Measurements from ENCODE around the gene KLHL14.
"Not testable (repeated sequence)": the region's sequence is repeated elsewhere in the genome, so short reads cannot be mapped to it uniquely, and the experiment has no call there.

The KLHL14 gene

DNA sequence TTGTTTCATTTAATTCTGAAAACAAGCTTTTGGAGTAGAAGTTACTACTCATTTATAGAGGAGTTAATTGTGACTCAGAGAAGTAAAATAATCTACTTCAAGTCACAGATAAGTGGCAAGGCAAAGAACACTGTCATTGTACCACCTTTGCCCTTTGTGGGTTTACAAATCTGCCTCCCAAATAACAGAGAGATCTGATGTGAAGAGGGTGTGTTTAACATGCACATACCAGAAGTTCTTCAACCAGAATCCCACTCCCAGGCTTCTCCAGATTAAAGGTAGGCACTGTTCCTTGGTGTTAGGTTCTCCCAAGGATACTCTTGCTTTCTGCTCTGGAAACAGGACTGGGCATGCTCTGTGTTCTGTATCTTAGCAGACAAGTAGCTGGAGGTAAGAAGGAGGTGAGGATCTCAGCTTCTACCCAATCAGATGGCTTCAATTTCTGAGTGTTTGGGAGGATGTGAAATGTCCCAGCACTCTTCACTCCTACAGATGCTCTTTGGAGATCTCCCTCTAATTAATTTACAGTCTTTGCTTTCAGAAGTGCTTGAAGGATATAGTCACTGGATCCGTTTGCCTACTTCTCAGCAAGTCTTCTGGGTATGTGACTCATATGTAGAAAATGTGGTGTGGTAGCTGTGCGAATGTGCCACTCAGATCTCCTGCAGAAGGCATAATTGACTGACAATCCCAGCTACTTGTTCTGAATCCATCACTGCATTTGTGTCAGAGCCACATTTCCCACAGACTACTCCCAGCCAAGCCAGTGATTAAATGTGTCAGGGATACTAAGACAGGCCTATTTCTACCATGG lies 111.1 kb downstream of the KLHL14 start:
- in situ Hi-C loops (cut with MboI; ENCODE audit: low sequenced_read_pairs), result no loop called here

DNA sequence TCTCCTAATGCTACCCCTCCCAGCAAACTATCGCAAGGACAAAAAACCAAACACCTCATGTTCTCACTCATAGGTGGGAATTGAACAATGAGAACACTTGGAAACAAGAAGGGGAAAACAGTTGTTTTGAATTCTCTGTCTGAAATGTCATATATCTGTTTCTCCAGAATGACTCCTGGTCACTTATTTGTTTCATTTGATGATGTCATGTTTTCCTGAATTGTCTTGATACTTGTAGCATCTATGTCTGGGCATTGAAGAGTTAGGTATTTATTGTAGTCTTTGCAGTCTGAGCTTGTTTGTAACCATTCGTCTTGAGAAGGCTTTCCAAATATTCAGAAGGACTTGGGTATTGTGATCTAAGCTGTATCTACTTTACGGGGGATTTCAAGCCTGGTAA lies 118.3 kb downstream of the KLHL14 start:
- in situ Hi-C loops (cut with MboI; ENCODE audit: low sequenced_read_pairs), result not testable (repeated sequence)

DNA sequence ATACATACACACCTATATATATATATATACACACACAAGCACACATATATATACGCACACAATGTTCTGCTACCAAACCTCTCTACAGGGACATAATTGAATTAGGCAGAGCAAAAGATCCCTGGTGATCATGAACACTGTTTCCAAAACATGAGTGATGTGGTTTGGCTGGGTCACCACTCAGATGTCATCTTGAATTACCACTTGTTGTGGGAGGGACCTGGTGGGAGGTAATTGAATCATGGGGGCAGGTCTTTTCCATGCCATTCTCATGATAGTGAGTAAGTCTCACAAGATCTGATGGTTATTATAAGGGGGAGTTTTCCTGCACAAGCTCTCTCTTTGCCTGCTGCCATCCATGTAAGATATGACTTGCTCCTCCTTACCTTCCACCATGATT lies 135.2 kb downstream of the KLHL14 start:
- in situ Hi-C loops (cut with MboI; ENCODE audit: low sequenced_read_pairs), result not testable (repeated sequence)

DNA sequence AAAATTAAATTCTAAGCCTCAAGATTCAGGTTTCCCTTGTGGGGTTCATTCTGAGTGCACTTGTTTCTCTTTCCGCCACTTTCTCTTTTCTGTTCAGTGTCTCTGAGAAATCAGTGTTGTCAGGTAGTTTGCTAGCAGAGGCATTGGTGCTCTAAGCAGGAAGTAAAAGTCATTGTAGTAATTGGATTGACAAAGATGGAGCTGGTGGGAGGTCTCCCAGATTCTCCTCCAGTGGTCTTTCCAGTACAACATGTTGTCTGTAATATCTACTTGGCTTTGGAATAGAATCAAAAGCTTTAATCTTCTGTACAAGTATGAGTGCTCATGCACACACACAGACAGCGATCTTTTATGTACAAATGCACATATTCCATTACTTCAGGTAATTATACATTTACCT lies 135.6 kb downstream of the KLHL14 start:
- in situ Hi-C loops (cut with MboI; ENCODE audit: low sequenced_read_pairs), result no loop called here

DNA sequence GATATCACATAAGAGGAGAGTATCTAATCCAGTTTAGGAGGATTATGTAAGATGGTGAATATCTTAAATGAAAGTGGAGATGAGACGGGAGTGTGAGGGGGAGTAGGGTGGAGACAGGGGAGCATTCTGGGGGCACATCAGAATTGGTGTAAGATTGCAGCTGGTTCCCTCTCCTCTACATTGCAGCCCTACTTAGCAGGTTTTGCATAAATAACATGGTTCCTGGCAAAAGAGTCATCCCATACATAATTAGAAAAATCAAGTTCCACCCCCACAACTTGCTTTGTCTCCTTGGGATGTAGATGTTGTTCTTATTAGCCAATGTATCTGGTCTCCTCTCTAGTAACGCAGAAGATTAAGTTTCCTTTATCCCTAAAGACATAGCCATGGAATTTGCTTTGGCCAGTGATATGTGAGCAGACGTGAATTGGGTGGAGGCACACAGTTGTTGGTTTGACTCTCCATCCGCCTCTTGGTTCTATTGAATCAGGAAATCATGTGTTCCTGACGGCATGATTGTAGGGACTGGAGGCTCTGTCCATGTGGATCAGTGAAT lies 137.9 kb downstream of the KLHL14 start:
- in situ Hi-C loops (cut with MboI; ENCODE audit: low sequenced_read_pairs), result no loop called here

DNA sequence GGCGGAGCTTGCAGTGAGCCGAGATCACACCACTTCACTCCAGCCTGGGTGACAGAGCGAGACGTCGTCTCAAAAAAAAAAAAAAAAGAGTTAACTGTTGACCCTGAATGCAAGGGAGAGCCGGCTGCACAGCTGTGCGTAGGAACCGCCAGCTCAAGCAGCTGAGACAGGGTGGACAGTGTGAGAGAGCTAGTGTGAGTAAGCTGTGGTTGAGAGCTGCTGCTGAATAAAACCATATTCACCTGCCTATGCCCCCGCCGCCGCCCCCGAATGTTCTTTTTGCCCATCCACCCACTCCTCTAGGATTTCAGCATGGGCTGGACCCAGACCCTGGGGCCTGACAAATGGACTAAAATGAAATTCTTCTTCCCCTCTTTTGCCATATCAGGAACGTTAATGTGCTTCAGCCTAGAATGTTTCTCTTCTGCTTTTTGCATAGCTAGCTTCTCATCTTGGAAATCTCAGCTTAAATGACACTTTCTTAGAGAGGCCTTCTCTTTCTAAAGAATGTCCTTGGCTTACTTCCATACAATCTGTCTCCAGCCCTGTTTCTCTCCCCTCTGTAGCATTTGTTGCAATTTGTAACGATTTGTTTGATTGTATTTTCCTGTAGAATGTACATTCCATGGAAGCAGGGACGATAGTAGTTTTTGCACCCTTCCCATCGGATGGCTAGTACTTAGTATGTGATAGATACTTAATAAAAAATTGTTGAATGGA lies 142.7 kb downstream of the KLHL14 start:
- in situ Hi-C loops (cut with MboI; ENCODE audit: low sequenced_read_pairs), result no loop called here

DNA sequence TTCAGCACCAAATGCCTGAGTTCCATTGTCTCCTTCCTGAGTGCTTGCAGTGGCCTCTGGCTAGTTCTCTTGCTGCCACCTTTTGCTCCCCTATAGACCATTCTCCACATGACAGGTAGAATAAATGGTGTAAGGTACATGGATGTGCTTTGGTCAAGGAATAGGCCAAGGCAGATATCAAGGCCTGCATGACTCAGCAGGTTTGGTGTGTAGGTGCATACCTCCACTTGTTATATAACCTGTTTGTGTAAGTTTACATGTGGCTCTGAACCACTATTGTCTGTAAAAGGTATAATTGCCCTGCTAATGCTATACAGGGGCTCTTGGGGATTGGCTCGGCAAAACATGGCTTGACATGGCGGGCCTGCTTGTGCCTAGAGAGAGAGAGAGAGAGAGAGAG lies 143.5 kb downstream of the KLHL14 start:
- in situ Hi-C loops (cut with MboI; ENCODE audit: low sequenced_read_pairs), result no loop called here

DNA sequence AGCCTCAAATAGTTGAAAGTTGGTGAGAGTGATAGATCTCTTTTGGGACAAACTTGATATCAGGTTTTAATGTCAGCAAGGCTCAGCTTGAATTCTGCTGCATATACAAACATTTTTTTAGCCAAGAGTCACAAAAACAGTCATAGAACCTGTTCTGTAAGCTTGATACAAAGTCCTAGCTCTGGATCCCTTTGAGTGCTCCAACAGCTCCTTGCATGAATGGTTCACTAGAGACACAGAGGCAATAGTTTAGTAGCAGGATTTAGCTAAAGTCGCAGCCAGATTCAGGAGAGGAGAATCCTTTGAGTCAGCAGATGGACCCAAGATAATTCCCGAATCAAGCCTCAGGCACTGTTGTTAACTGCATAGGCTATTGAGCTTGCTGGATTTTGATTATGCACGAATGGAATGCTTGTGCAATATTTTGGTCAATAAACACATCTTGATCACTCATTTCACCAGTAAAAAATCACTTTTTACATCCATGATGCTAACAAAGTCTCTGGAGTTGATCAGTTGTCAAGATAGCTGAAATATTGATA lies 148.6 kb downstream of the KLHL14 start:
- in situ Hi-C loops (cut with MboI; ENCODE audit: low sequenced_read_pairs), result no loop called here

DNA sequence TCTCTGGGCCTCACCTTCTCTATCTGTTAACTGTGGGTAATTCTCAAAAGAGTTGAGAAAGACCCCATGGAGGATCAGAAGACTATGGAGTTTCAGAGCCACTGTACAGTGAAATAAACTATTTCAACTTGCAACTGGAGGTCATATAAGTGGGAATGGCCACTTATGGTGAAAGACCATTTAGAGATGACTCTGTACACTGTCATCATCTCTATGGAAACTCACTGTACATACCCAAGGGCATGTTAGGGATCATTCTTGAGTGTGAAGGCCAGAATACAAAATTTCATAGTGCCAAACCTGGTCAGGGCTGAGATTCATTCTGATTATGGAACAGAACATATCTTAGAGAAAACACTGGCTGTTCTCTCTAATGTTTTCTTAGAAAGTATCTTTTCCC lies 149.3 kb downstream of the KLHL14 start:
- in situ Hi-C loops (cut with MboI; ENCODE audit: low sequenced_read_pairs), result no loop called here
